GM21447 (cell line): Measurements from ENCODE around the gene USP53.
A peak's percentile ranks its signal among the peaks of the same experiment; 100 is the strongest.
"Not testable (repeated sequence)": the region's sequence is repeated elsewhere in the genome, so short reads cannot be mapped to it uniquely, and the experiment has no call there.

ENCODE experiments used
- ATAC-seq: cut with Tn5 transposase; IDR thresholded peaks from one replicate; pipeline ENCODE4 v1.9.1; 2021; ENCODE audit not compliant: unreplicated experiment

The USP53 gene

GRCh38 chr4:119266153-119266552 is 53.6 kb downstream of the USP53 start:
- no peak for ATAC-seq

- ATAC-seq, result no peak
Measured at GRCh38 chr4:119268466-119268865, 56.0 kb downstream of the USP53 start.

- ATAC-seq, result no peak
Measured at GRCh38 chr4:119271361-119272085, 59.0 kb downstream of the USP53 start.

GRCh38 chr4:119279541-119279940 is 67.0 kb downstream of the USP53 start:
- not testable (repeated sequence) for ATAC-seq

- ATAC-seq, result not testable (repeated sequence)
Measured at GRCh38 chr4:119279945-119280344, 67.4 kb downstream of the USP53 start.

- no peak for ATAC-seq
Measured at GRCh38 chr4:119281393-119281792, 68.9 kb downstream of the USP53 start.

GRCh38 chr4:119284876-119285780 is 72.6 kb downstream of the USP53 start:
- peak; percentile 70 for ATAC-seq

GRCh38 chr4:119286377-119287002 is 74.0 kb downstream of the USP53 start:
- no peak for ATAC-seq

GRCh38 chr4:119289313-119289712 is 76.8 kb downstream of the USP53 start:
- ATAC-seq, result no peak

- ATAC-seq, result no peak
Measured at GRCh38 chr4:119290598-119290997, 78.1 kb downstream of the USP53 start.

- no peak for ATAC-seq
Measured at GRCh38 chr4:119296356-119296755, 83.8 kb downstream of the USP53 start.

GRCh38 chr4:119297795-119298194 is 85.3 kb downstream of the USP53 start:
- ATAC-seq, result no peak

- ATAC-seq, result no peak
Measured at GRCh38 chr4:119299260-119299671, 86.8 kb downstream of the USP53 start.

- ATAC-seq, result peak; percentile 63
Measured at GRCh38 chr4:119299741-119300100, 87.2 kb downstream of the USP53 start.

- peak; percentile 93 for ATAC-seq
Measured at GRCh38 chr4:119300101-119300978, 87.8 kb downstream of the USP53 start.

- ATAC-seq, result no peak
Measured at GRCh38 chr4:119302073-119302832, 89.7 kb downstream of the USP53 start.

GRCh38 chr4:119303587-119304305 is 91.2 kb downstream of the USP53 start:
- no peak for ATAC-seq

- ATAC-seq, result no peak
Measured at GRCh38 chr4:119304431-119304830, 91.9 kb downstream of the USP53 start.

- ATAC-seq, result no peak
Measured at GRCh38 chr4:119307606-119308005, 95.1 kb downstream of the USP53 start.
